Ascending aorta (tissue), 2 donors: ENCODE results near the gene PAIP1. TPM values are rescaled to one million over a fixed set of nuclear protein-coding genes. Genes with fewer than 3 reads are reported as not detected.
A peak's percentile ranks its signal among the peaks of the same experiment; 100 is the strongest.
"Not testable (repeated sequence)": the region's sequence is repeated elsewhere in the genome, so short reads cannot be mapped to it uniquely, and the experiment has no call there.

Experiments
- DNase-seq, 2 donors: peaks; one replicate each; pipeline ENCODE4 v3.0.0-alpha.2; 2019; ENCODE audit warnings: low spot score in 2 of 2
- H3K27ac ChIP-seq, 2 donors: fragments of 200-600 bp; sonication (generic); one replicate each; pipeline ENCODE4 v1.5.1; 2016 to 2017; ENCODE audit warnings: mild to moderate bottlenecking in 1 of 2
- H3K27me3 ChIP-seq: fragments of 200-600 bp; sonication (generic); one replicate; pipeline ENCODE4 v1.5.1; 2017
- H3K36me3 ChIP-seq, 2 donors: fragments of 200-600 bp; sonication (generic); one replicate each; pipeline ENCODE4 v1.5.1; 2016
- H3K4me1 ChIP-seq, 2 donors: fragments of 200-600 bp; sonication (generic); one replicate each; pipeline ENCODE4 v1.5.1; 2016 to 2017; ENCODE audit warnings: mild to moderate bottlenecking in 1 of 2
- H3K4me3 ChIP-seq, 2 donors: fragments of 200-600 bp; sonication (generic); one replicate each; pipeline ENCODE4 v1.5.1; 2016 to 2017; ENCODE audit warnings: mild to moderate bottlenecking in 1 of 2
- H3K9me3 ChIP-seq, 2 donors: fragments of 200-600 bp; sonication (generic); one replicate each; pipeline ENCODE4 v1.5.1; 2016
- CTCF ChIP-seq, 3 experiments: fragments of 200-600 bp in 2 of 3; fragments of 450-650 bp in 1 of 3; sonication (generic) in 2 of 3; IDR thresholded peaks; one replicate each; pipeline ENCODE4 v1.5.1; 2016 to 2019; ENCODE audit warnings: antibody characterized with exemption in 3 of 3, mild to moderate bottlenecking in 1 of 3, moderate library complexity in 1 of 3
- intact Hi-C: fragments of 100-400 bp; cut with DNase I; formaldehyde crosslinking; loops from one replicate; pipeline ENCODE4 v1.15.1; 2023
- total RNA-seq: library from RNA; depleted of rRNA; stranded (reverse); fragments of >200 nt; gene quantifications from one replicate; pipeline ENCODE4 v1.1.0, GENCODE V29; 2016

PAIP1 gene
- total RNA-seq, 1 donor from 2014 or later, result 93.6 TPM

GRCh38 chr5:43581398-43581797, 24.5 kb upstream of the PAIP1 start:
- no peak overlapping the region for H3K4me3 ChIP-seq
- intact Hi-C loops, result no loop called here

GRCh38 chr5:43580402-43581210, 23.7 kb upstream of the PAIP1 start:
- H3K27ac ChIP-seq, H3K36me3 ChIP-seq, intact Hi-C loops, H3K4me1 ChIP-seq, H3K9me3 ChIP-seq, DNase-seq, H3K4me3 ChIP-seq, H3K27me3 ChIP-seq: not testable (repeated sequence)

More at GRCh38 chr5:43581398-43581797, 24.5 kb upstream of the PAIP1 start:
- Histone ChIP-seq H3K36me3 (peaks cover 0 to 8% of the 10 kb centered on the region in 2 donors), H3K9me3 (no peaks in the 10 kb centered on the region), H3K27ac (no peak overlapping the region), H3K4me1 (no peaks in the 10 kb centered on the region), H3K27me3 (no peaks in the 10 kb centered on the region)
- TF ChIP-seq CTCF (IDR thresholded peaks at IDR 0.05), result no peak
- no peak for DNase-seq

- Histone ChIP-seq H3K27me3 (no peaks in the 10 kb centered on the region), H3K4me3 (no peak overlapping the region), H3K27ac (peak overlapping the region in 1 of 2 donors; percentile 68), H3K36me3 (peaks cover 0 to 6% of the 10 kb centered on the region in 2 donors), H3K4me1 (peaks cover 0 to 7% of the 10 kb centered on the region in 2 donors), H3K9me3 (no peaks in the 10 kb centered on the region)
- no peak for DNase-seq
- TF ChIP-seq CTCF (IDR thresholded peaks at IDR 0.05), result no peak
- intact Hi-C loops, result no loop called here
Measured at GRCh38 chr5:43573058-43573457, 16.2 kb upstream of the PAIP1 start.

- no peak for DNase-seq
- TF ChIP-seq CTCF (IDR thresholded peaks at IDR 0.05), result no peak
- intact Hi-C loops, result no loop called here
- Histone ChIP-seq H3K9me3 (no peaks in the 10 kb centered on the region), H3K27ac (peak overlapping the region; percentile 58 to 68), H3K4me1 (peaks cover 0 to 7% of the 10 kb centered on the region in 2 donors), H3K27me3 (no peaks in the 10 kb centered on the region), H3K36me3 (peaks cover 0 to 6% of the 10 kb centered on the region in 2 donors), H3K4me3 (no peak overlapping the region)
Measured at GRCh38 chr5:43572357-43572756, 15.5 kb upstream of the PAIP1 start.

- H3K9me3 ChIP-seq, result no peaks in the 10 kb centered on the region
- peak overlapping the region; percentile 58 to 68 for H3K27ac ChIP-seq
- H3K27me3 ChIP-seq, result no peaks in the 10 kb centered on the region
- peaks cover 0 to 7% of the 10 kb centered on the region in 2 donors for H3K4me1 ChIP-seq
- peaks cover 0 to 6% of the 10 kb centered on the region in 2 donors for H3K36me3 ChIP-seq
- no peak for TF ChIP-seq CTCF (IDR thresholded peaks at IDR 0.05)
- intact Hi-C loops, result no loop called here
- no peak for DNase-seq
- peak overlapping the region; percentile 43 to 60 for H3K4me3 ChIP-seq
Measured at GRCh38 chr5:43571237-43571636, 14.4 kb upstream of the PAIP1 start.

GRCh38 chr5:43570450-43571158, 13.7 kb upstream of the PAIP1 start:
- no peak for TF ChIP-seq CTCF (IDR thresholded peaks at IDR 0.05)
- intact Hi-C loops, result no loop called here
- Histone ChIP-seq H3K27me3 (no peaks in the 10 kb centered on the region), H3K9me3 (no peaks in the 10 kb centered on the region), H3K27ac (peak overlapping the region; percentile 58 to 68), H3K4me1 (peaks cover 0 to 7% of the 10 kb centered on the region in 2 donors), H3K4me3 (peak overlapping the region; percentile 43 to 60), H3K36me3 (peaks cover 0 to 5% of the 10 kb centered on the region in 2 donors)
- no peak for DNase-seq
